ENCODE data around the gene C2CD3.

C2CD3 gene

GRCh38 chr11:73980001-73980961, 190.5 kb downstream of the C2CD3 start:
- peak; percentile 32 to 60 for DNase-seq (ENCODE audit: low read depth in 2 of 2)

GRCh38 chr11:73978576-73979086, 192.2 kb downstream of the C2CD3 start:
- DNase-seq (ENCODE audit: low read depth in 2 of 2): no peak

- no peak for DNase-seq (ENCODE audit: low read depth in 2 of 2)
These were observed 192.8 kb downstream of the C2CD3 start for GRCh38 chr11:73977856-73978519.

- DNase-seq (ENCODE audit: low read depth in 2 of 2): no peak
These were observed 194.2 kb downstream of the C2CD3 start for GRCh38 chr11:73976451-73977151.

GRCh38 chr11:73975479-73975757, 195.4 kb downstream of the C2CD3 start:
- DNase-seq (ENCODE audit: low read depth in 2 of 2): no peak

- no peak for DNase-seq (ENCODE audit: low read depth in 2 of 2)
These were observed 196.0 kb downstream of the C2CD3 start for GRCh38 chr11:73974604-73975478.

GRCh38 chr11:73972620-73973449, 198.0 kb downstream of the C2CD3 start:
- DNase-seq (ENCODE audit: low read depth in 2 of 2): no peak

- no peak for DNase-seq (ENCODE audit: low read depth in 2 of 2)
These were observed 198.6 kb downstream of the C2CD3 start for GRCh38 chr11:73972187-73972586.

GRCh38 chr11:73971175-73971719, 199.6 kb downstream of the C2CD3 start:
- no peak for DNase-seq (ENCODE audit: low read depth in 2 of 2)

- no peak for DNase-seq (ENCODE audit: low read depth in 2 of 2)
These were observed 200.6 kb downstream of the C2CD3 start for GRCh38 chr11:73969991-73970800.

GRCh38 chr11:73969091-73969490, 201.7 kb downstream of the C2CD3 start:
- DNase-seq (ENCODE audit: low read depth in 2 of 2): no peak

GRCh38 chr11:73968356-73968966, 202.3 kb downstream of the C2CD3 start:
- DNase-seq (ENCODE audit: low read depth in 2 of 2): no peak

GRCh38 chr11:73965764-73966121, 205.1 kb downstream of the C2CD3 start:
- DNase-seq (ENCODE audit: low read depth in 2 of 2): no peak

- DNase-seq (ENCODE audit: low read depth in 2 of 2): no peak
These were observed 205.6 kb downstream of the C2CD3 start for GRCh38 chr11:73965076-73965763.

- DNase-seq (ENCODE audit: low read depth in 2 of 2): no peak
These were observed 206.9 kb downstream of the C2CD3 start for GRCh38 chr11:73963861-73964260.
